ENCODE measurements around the gene INSRR. TPM values are rescaled to one million over a fixed set of nuclear protein-coding genes. Genes with fewer than 3 reads are reported as not detected.

INSRR gene
- total RNA-seq, 4 donors from 2014 or later: under 0.01 TPM; not detected in 3

DNA sequence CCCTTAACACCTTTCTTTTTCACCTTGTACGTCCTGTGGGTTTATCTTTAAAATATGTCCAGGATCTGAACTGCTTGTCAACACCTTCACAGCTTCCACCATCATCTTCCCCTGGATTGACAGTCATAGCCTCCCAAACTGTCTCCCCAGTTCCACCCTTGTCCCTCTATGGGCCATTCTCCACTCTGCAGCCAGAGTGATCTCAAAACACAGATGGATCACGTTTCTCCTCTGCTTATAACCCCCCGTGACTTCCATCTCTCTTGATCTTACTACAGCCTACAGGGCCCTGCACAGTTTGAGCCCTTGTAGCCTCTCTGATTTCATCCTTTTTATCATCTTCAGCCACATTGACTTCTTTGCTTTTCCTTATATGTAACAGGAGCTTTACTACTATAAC lies 4.3 kb downstream of the INSRR start:
- Histone ChIP-seq H3K4me3 (no peak overlapping the region), H3K36me3 (no peaks in the 10 kb centered on the region), H3K27me3 (peaks cover 56% of the 10 kb centered on the region), H3K9me3 (no peaks in the 10 kb centered on the region), H3K27ac (no peak overlapping the region), H3K4me1 (peaks cover 0 to 28% (median 8%) of the 10 kb centered on the region in 3 donors)
- TF ChIP-seq POLR2A (IDR thresholded peaks at IDR 0.05) (no peak), POLR2AphosphoS5 (IDR thresholded peaks at IDR 0.05) (no peak), EP300 (IDR thresholded peaks at IDR 0.05) (no peak)
- no peak for ATAC-seq
- 44 to 69% methylated on average over 2 to 3 of the region's 3 CpGs for WGBS, 2 donors (ENCODE audit: low coverage in 1 of 2)

DNA sequence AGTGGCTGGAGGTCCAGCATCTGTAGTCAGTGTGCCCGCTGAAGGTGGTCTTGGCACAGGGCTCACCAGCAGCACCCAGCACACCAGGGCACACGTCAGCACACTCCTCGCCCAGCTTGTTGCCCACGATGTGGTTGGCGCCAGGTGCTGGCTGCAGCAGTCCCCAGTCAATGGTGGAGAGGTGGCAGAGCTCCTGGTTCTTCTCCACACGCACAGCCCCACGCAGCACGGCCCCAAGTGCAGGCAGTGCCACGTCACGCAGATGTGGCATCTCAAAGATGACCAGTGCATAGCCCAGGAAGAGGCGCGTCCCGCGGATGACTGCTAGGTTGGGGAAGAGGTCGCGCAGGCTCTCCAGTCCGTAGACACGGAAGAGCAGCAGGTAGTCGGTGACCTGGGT lies 5.2 kb downstream of the INSRR start:
- ATAC-seq: no peak
- WGBS, 2 donors (ENCODE audit: low coverage in 1 of 2): 100% methylated on average over 1 of the region's 19 CpGs; no CpG with 5 or more reads in 1 of the 2 donors
- Histone ChIP-seq H3K9me3 (no peaks in the 10 kb centered on the region), H3K36me3 (no peaks in the 10 kb centered on the region), H3K4me3 (no peak overlapping the region), H3K27me3 (peaks cover 56% of the 10 kb centered on the region), H3K27ac (no peak overlapping the region), H3K4me1 (peaks cover 0 to 22% (median 2%) of the 10 kb centered on the region in 3 donors)
- TF ChIP-seq POLR2A (IDR thresholded peaks at IDR 0.05) (no peak), POLR2AphosphoS5 (IDR thresholded peaks at IDR 0.05) (no peak), EP300 (IDR thresholded peaks at IDR 0.05) (no peak)
- TF ChIP-seq, protein P1, sequence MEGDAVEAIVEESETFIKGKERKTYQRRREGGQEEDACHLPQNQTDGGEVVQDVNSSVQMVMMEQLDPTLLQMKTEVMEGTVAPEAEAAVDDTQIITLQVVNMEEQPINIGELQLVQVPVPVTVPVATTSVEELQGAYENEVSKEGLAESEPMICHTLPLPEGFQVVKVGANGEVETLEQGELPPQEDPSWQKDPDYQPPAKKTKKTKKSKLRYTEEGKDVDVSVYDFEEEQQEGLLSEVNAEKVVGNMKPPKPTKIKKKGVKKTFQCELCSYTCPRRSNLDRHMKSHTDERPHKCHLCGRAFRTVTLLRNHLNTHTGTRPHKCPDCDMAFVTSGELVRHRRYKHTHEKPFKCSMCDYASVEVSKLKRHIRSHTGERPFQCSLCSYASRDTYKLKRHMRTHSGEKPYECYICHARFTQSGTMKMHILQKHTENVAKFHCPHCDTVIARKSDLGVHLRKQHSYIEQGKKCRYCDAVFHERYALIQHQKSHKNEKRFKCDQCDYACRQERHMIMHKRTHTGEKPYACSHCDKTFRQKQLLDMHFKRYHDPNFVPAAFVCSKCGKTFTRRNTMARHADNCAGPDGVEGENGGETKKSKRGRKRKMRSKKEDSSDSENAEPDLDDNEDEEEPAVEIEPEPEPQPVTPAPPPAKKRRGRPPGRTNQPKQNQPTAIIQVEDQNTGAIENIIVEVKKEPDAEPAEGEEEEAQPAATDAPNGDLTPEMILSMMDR (IDR thresholded peaks at IDR 0.05): no peak

- Histone ChIP-seq H3K27ac (no peak overlapping the region), H3K9me3 (no peaks in the 10 kb centered on the region), H3K4me3 (no peak overlapping the region), H3K27me3 (peaks cover 56% of the 10 kb centered on the region), H3K36me3 (no peaks in the 10 kb centered on the region), H3K4me1 (peaks cover 0 to 20% (median 0%) of the 10 kb centered on the region in 3 donors)
- 100% methylated on average over 1 of the region's 9 CpGs; no CpG with 5 or more reads in 1 of the 2 donors for WGBS, 2 donors (ENCODE audit: low coverage in 1 of 2)
- TF ChIP-seq, protein P1 (IDR thresholded peaks at IDR 0.05): no peak
- TF ChIP-seq POLR2A (IDR thresholded peaks at IDR 0.05) (no peak), EP300 (IDR thresholded peaks at IDR 0.05) (no peak)
- ATAC-seq: no peak
Observed at GRCh38 chr1:156852418-156852874, 6.5 kb downstream of the INSRR start.

GRCh38 chr1:156851779-156852417 lies 7.0 kb downstream of the INSRR start:
- no peak for ATAC-seq
- Histone ChIP-seq H3K36me3 (no peaks in the 10 kb centered on the region), H3K4me3 (no peak overlapping the region), H3K9me3 (no peaks in the 10 kb centered on the region), H3K27ac (no peak overlapping the region), H3K27me3 (peaks cover 57% of the 10 kb centered on the region), H3K4me1 (peaks cover 0 to 20% (median 0%) of the 10 kb centered on the region in 3 donors)
- TF ChIP-seq POLR2A (IDR thresholded peaks at IDR 0.05): no peak
- no peak for TF ChIP-seq EP300 (IDR thresholded peaks at IDR 0.05)
- TF ChIP-seq, protein P1 (IDR thresholded peaks at IDR 0.05): no peak
- no peak for TF ChIP-seq POLR2AphosphoS5 (IDR thresholded peaks at IDR 0.05)
- 100% methylated on average over 3 of the region's 17 CpGs; no CpG with 5 or more reads in 1 of the 2 donors for WGBS, 2 donors (ENCODE audit: low coverage in 1 of 2)

DNA sequence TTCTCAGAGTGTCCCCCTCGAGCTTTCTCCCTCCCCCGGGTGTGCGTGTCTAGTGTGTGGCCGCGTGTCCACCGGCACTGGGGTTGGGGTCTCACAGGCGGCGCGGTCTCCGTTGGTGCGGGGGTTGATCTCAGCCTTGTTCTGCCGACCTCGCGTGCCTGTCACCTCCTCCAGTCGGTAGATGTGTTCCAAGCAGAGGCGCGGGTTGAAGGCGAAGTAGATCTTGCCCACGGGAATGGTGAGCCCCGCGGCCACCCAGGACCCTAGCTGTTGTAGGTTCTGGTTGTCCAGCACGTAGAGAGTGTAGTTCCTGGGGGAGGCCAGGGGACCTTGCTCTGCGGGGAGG lies 9.8 kb downstream of the INSRR start:
- Histone ChIP-seq H3K27ac (no peak overlapping the region), H3K27me3 (peaks cover 72% of the 10 kb centered on the region), H3K4me3 (no peak overlapping the region), H3K4me1 (peaks cover 0 to 35% (median 0%) of the 10 kb centered on the region in 3 donors), H3K9me3 (no peaks in the 10 kb centered on the region), H3K36me3 (no peaks in the 10 kb centered on the region)
- no CpG with 5 or more reads among the region's 23 CpGs for WGBS, 2 donors (ENCODE audit: low coverage in 1 of 2)
- ATAC-seq: no peak
- TF ChIP-seq, protein P1 (IDR thresholded peaks at IDR 0.05): no peak
- no peak for TF ChIP-seq EP300 (IDR thresholded peaks at IDR 0.05)
- TF ChIP-seq POLR2A (IDR thresholded peaks at IDR 0.05): no peak

Data from gastroesophageal sphincter (tissue), 4 donors.